HEK293 (cell line): Measurements from ENCODE around the gene LCN10.

ENCODE experiments used
- CTCF ChIA-PET: fragments of 350-600 bp; formaldehyde crosslinking; extraction: SDS; loops from one replicate; lab custom pipeline; 2021; ENCODE audit warnings: antibody characterized with exemption; lab: Yijun Ruan, JAX
- POLR2A ChIA-PET: fragments of 300-600 bp; formaldehyde crosslinking; extraction: SDS; loops from one replicate; lab custom pipeline; 2020; ENCODE audit warnings: antibody characterized with exemption, inconsistent platforms; lab: Yijun Ruan, JAX
- H3K27ac ChIP-seq: fragments of 200-500 bp; sonication (Bioruptor generic); 2 replicates; pipeline ENCODE4 v1.5.1; 2014; ENCODE audit warnings: low read depth, low read length, control low read depth, inconsistent platforms; ENCODE audit errors: extremely low read depth
- H3K36me3 ChIP-seq, 2 experiments: fragments of 200-500 bp in 1 of 2; sonication (Bioruptor generic) in 1 of 2; 1 replicate in 1 of 2; 2 replicates in 1 of 2; pipeline ENCODE4 v1.5.1; 2014 to 2017; ENCODE audit warnings: inconsistent platforms in 2 of 2, low read length in 2 of 2; ENCODE audit not compliant: control insufficient read depth in 2 of 2, insufficient read depth in 1 of 2
- H3K4me1 ChIP-seq: fragments of 200-500 bp; sonication (Bioruptor generic); 2 replicates; pipeline ENCODE4 v1.5.1; 2014; ENCODE audit warnings: mild to moderate bottlenecking, low read length, inconsistent platforms; ENCODE audit not compliant: control insufficient read depth, insufficient read depth
- H3K4me3 ChIP-seq: 2 replicates; pipeline ENCODE4 v1.5.1; 2011; ENCODE audit warnings: low read depth, mild to moderate bottlenecking, control low read depth, low read length, moderate library complexity
- H3K9me3 ChIP-seq: fragments of 200-500 bp; sonication (Bioruptor generic); 2 replicates; pipeline ENCODE4 v1.5.1; 2014; ENCODE audit warnings: low read depth, low read length, inconsistent platforms; ENCODE audit not compliant: control insufficient read depth, insufficient read depth
- GLIS2 ChIP-seq: fragments of 450-650 bp; formaldehyde crosslinking; IDR thresholded peaks from 2 replicates; pipeline ENCODE4 v1.5.1; 2016; ENCODE audit warnings: missing biosample characterization, missing genetic modification characterization
- HIC1 ChIP-seq: fragments of 450-650 bp; formaldehyde crosslinking; IDR thresholded peaks from 2 replicates; pipeline ENCODE4 v1.5.1; 2016; ENCODE audit warnings: missing biosample characterization, missing genetic modification characterization
- KLF9 ChIP-seq: fragments of 450-650 bp; formaldehyde crosslinking; IDR thresholded peaks from 2 replicates; pipeline ENCODE4 v1.5.1; 2016; ENCODE audit warnings: missing biosample characterization, missing genetic modification characterization, low read depth
- MZF1 ChIP-seq: fragments of 450-650 bp; formaldehyde crosslinking; IDR thresholded peaks from 2 replicates; pipeline ENCODE4 v1.5.1; 2017; ENCODE audit warnings: missing biosample characterization, missing genetic modification characterization, borderline replicate concordance
- PRDM4 ChIP-seq: fragments of 450-650 bp; formaldehyde crosslinking; IDR thresholded peaks from 2 replicates; pipeline ENCODE4 v1.5.1; 2017; ENCODE audit warnings: missing biosample characterization, missing genetic modification characterization
- TSHZ1 ChIP-seq: fragments of 450-650 bp; formaldehyde crosslinking; IDR thresholded peaks from 2 replicates; pipeline ENCODE4 v1.5.1; 2016; ENCODE audit warnings: missing biosample characterization, missing genetic modification characterization, borderline replicate concordance
- ZBTB8A ChIP-seq: fragments of 450-650 bp; formaldehyde crosslinking; IDR thresholded peaks from 2 replicates; pipeline ENCODE4 v1.5.1; 2016; ENCODE audit warnings: missing biosample characterization, missing genetic modification characterization
- ZFHX2 ChIP-seq: fragments of 450-650 bp; formaldehyde crosslinking; conservative IDR thresholded peaks from 2 replicates; pipeline ENCODE4 v1.5.1; 2016; ENCODE audit warnings: missing biosample characterization, missing genetic modification characterization
- ZFP69B ChIP-seq: fragments of 450-650 bp; formaldehyde crosslinking; IDR thresholded peaks from 2 replicates; pipeline ENCODE4 v1.5.1; 2016; ENCODE audit warnings: missing biosample characterization, missing genetic modification characterization
- ZNF184 ChIP-seq: fragments of 450-650 bp; IDR thresholded peaks from 2 replicates; pipeline ENCODE4 v1.5.1; 2018; ENCODE audit warnings: missing biosample characterization, mild to moderate bottlenecking, missing genetic modification characterization
- ZNF202 ChIP-seq: fragments of 450-650 bp; formaldehyde crosslinking; IDR thresholded peaks from 2 replicates; pipeline ENCODE4 v1.5.1; 2016; ENCODE audit warnings: missing biosample characterization, missing genetic modification characterization, borderline replicate concordance
- ZNF239 ChIP-seq: fragments of 450-650 bp; formaldehyde crosslinking; IDR thresholded peaks from 2 replicates; pipeline ENCODE4 v1.5.1; 2016; ENCODE audit warnings: missing biosample characterization, missing genetic modification characterization
- ZNF274 ChIP-seq, 2 experiments: fragments of 200-500 bp in 1 of 2; fragments of 450-650 bp in 1 of 2; sonication (Bioruptor generic) in 1 of 2; formaldehyde crosslinking in 1 of 2; IDR thresholded peaks; 2 replicates each; pipeline versions ENCODE4 v1.5.1 to v1.6.1; 2014 to 2016; ENCODE audit warnings: borderline replicate concordance in 1 of 2, inconsistent platforms in 1 of 2, low read length in 1 of 2, missing biosample characterization in 1 of 2, missing genetic modification characterization in 1 of 2
- ZNF521 ChIP-seq: fragments of 450-650 bp; formaldehyde crosslinking; IDR thresholded peaks from 2 replicates; pipeline ENCODE4 v1.5.1; 2017; ENCODE audit warnings: missing biosample characterization, mild to moderate bottlenecking, missing genetic modification characterization
- ZNF549 ChIP-seq: fragments of 450-650 bp; IDR thresholded peaks from 2 replicates; pipeline ENCODE4 v1.5.1; 2018; ENCODE audit warnings: missing biosample characterization, missing genetic modification characterization, mild to moderate bottlenecking, inconsistent platforms, moderate library complexity
- ZNF585B ChIP-seq: fragments of 450-650 bp; formaldehyde crosslinking; IDR thresholded peaks from 2 replicates; pipeline ENCODE4 v1.5.1; 2016; ENCODE audit warnings: missing biosample characterization, missing genetic modification characterization
- ZNF76 ChIP-seq: fragments of 450-650 bp; formaldehyde crosslinking; IDR thresholded peaks from 2 replicates; pipeline ENCODE4; 2016; ENCODE audit warnings: low read depth, missing biosample characterization, missing genetic modification characterization, borderline replicate concordance
- ZNF777 ChIP-seq: fragments of 450-650 bp; formaldehyde crosslinking; IDR thresholded peaks from 2 replicates; pipeline ENCODE4 v1.5.1; 2017; ENCODE audit warnings: missing biosample characterization, missing genetic modification characterization, borderline replicate concordance

LCN10 gene

GRCh38 chr9:136747161-136748060 lies 4.7 kb upstream of the LCN10 start (continued):
- TF ChIP-seq ZNF549 (tag by site-specific recombination): no peak
- no peak for TF ChIP-seq MZF1 (tag by site-specific recombination)
- no peak for TF ChIP-seq ZNF585B (tag by site-specific recombination)
- TF ChIP-seq KLF9 (tag by site-specific recombination): no peak
- TF ChIP-seq ZNF777 (tag by site-specific recombination): no peak
- no peak for TF ChIP-seq ZNF274 (IDR thresholded peaks at IDR 0.05; ENCODE audit: low read length)
- no peak for TF ChIP-seq ZNF274 (tag by site-specific recombination; IDR thresholded peaks at IDR 0.05; ENCODE audit: borderline replicate concordance)
- no peak for TF ChIP-seq ZNF76
- TF ChIP-seq ZNF202 (tag by site-specific recombination): 0 out of 2 replicates have a peak, but pooled peaks have one; percentile 5
- TF ChIP-seq ZNF239 (tag by site-specific recombination): no peak
- TF ChIP-seq ZNF521 (tag by site-specific recombination): no peak
- peak; percentile 9; the same call in 1 of the 2 replicates for TF ChIP-seq ZFHX2
- peak; percentile 89 for TF ChIP-seq ZBTB8A
- TF ChIP-seq TSHZ1: no peak
- no peak for TF ChIP-seq ZFP69B (tag by site-specific recombination)
- no peak for TF ChIP-seq ZNF184 (tag by site-specific recombination)
- TF ChIP-seq, all 188 proteins: peak for 5

- H3K27ac ChIP-seq: no peak overlapping the region
- POLR2A ChIA-PET: interaction anchor here (5.1 kb wide), 1 partner anchor 19 kb away, joined by 21 read pairs; no protein-coding TSS in a partner anchor
- no peaks in the 10 kb centered on the region for H3K9me3 ChIP-seq
- no peak overlapping the region for H3K4me3 ChIP-seq
- no peaks in the 10 kb centered on the region for H3K36me3 ChIP-seq
- TF ChIP-seq ZBTB8A (no peak), GLIS2 (tag by site-specific recombination) (peak; percentile 55), HIC1 (tag by site-specific recombination) (0 out of 2 replicates have a peak, but pooled peaks have one; percentile 24), PRDM4 (tag by site-specific recombination) (no peak)
- CTCF ChIA-PET: interaction anchor here (0.6 kb wide), 1 partner anchor 11 kb away, joined by 4 read pairs; no protein-coding TSS in a partner anchor
- no peaks in the 10 kb centered on the region for H3K4me1 ChIP-seq
These were observed 3.9 kb upstream of the LCN10 start for GRCh38 chr9:136746621-136747020.
